Caco-2 (cell line): Measurements from ENCODE around the gene TCF7L1. TPM values are rescaled to one million over a fixed set of nuclear protein-coding genes. Genes with fewer than 3 reads are reported as not detected.
A peak's percentile ranks its signal among the peaks of the same experiment; 100 is the strongest.
"Not testable (repeated sequence)": the region's sequence is repeated elsewhere in the genome, so short reads cannot be mapped to it uniquely, and the experiment has no call there.

Experiments used
- BruUV-seq: library from RNA; stranded (reverse); fragments of 400-500 nt; replicated peaks from 2 replicates; lab custom pipeline; 2021; lab: Mats Ljungman, UMichigan
- CTCF ChIA-PET: fragments of 300-600 bp; sonication (Branson Sonifier 250); formaldehyde crosslinking; loops from one replicate; lab custom pipeline; 2022; ENCODE audit warnings: antibody characterized with exemption; lab: Charles Lee
- POLR2A ChIA-PET: fragments of 300-600 bp; sonication (Branson Sonifier 250); formaldehyde crosslinking; loops from one replicate; lab custom pipeline; 2022; ENCODE audit warnings: antibody characterized with exemption; lab: Charles Lee
- DNase-seq, 2 experiments: peaks; one replicate each; pipeline versions ENCODE4 v3.0.0 to v3.0.0-alpha.2; 2020 to 2022
- H3K27me3 ChIP-seq: replicated peaks from 2 replicates; pipeline ENCODE4 v1.6.0; 2011; ENCODE audit warnings: low read length; ENCODE audit not compliant: control insufficient read depth, insufficient read depth
- H3K36me3 ChIP-seq: 2 replicates; pipeline ENCODE4 v1.5.1; 2011; ENCODE audit warnings: low read length; ENCODE audit not compliant: control insufficient read depth, insufficient read depth
- H3K4me1 ChIP-seq: fragments of 250-450 bp; sonication (Bioruptor Pico); 2 replicates; pipeline ENCODE4 v1.5.1; 2020; ENCODE audit warnings: mild to moderate bottlenecking
- H3K4me3 ChIP-seq: 2 replicates; pipeline ENCODE4 v1.5.1; 2011; ENCODE audit warnings: low read depth, mild to moderate bottlenecking, control low read depth, low read length
- H3K9me3 ChIP-seq: fragments of 250-450 bp; sonication (Bioruptor Pico); 2 replicates; pipeline ENCODE4 v1.5.1; 2020; ENCODE audit warnings: mild to moderate bottlenecking, moderate library complexity
- H3K27ac Mint-ChIP-seq: one replicate; pipeline ENCODE4 v1.8.0; 2022; ENCODE audit warnings: mixed read lengths; ENCODE audit not compliant: unreplicated experiment
- H3K27me3 Mint-ChIP-seq: one replicate; pipeline ENCODE4 v1.8.0; 2022; ENCODE audit warnings: mixed read lengths; ENCODE audit not compliant: insufficient read depth, unreplicated experiment
- H3K36me3 Mint-ChIP-seq: one replicate; pipeline ENCODE4 v1.8.0; 2022; ENCODE audit warnings: mild to moderate bottlenecking, mixed read lengths; ENCODE audit not compliant: insufficient read depth, unreplicated experiment
- H3K4me1 Mint-ChIP-seq: one replicate; pipeline ENCODE4 v1.8.0; 2022; ENCODE audit warnings: low read depth, mixed read lengths; ENCODE audit not compliant: unreplicated experiment
- H3K4me3 Mint-ChIP-seq: one replicate; pipeline ENCODE4 v1.8.0; 2022; ENCODE audit warnings: mild to moderate bottlenecking, moderate library complexity, mixed read lengths; ENCODE audit not compliant: unreplicated experiment
- H3K9me3 Mint-ChIP-seq: one replicate; pipeline ENCODE4 v1.8.0; 2022; ENCODE audit warnings: mixed read lengths; ENCODE audit not compliant: unreplicated experiment
- CTCF ChIP-seq, 2 experiments: fragments of 200-600 bp in 1 of 2; IDR thresholded peaks; 1 replicate in 1 of 2; 2 replicates in 1 of 2; pipeline versions ENCODE4 v1.5.1 to v1.8.0; 2011 to 2022; ENCODE audit warnings: antibody characterized with exemption in 1 of 2, control low read depth in 1 of 2, inconsistent platforms in 1 of 2, low read depth in 1 of 2, low read length in 1 of 2, mild to moderate bottlenecking in 1 of 2, moderate library complexity in 1 of 2; ENCODE audit not compliant: insufficient read depth in 1 of 2, severe bottlenecking in 1 of 2, unreplicated experiment in 1 of 2
- intact Hi-C: fragments of 100-400 bp; cut with micrococcal nuclease; formaldehyde crosslinking; loops from one replicate; pipeline ENCODE4 v1.10.0; 2022; ENCODE audit not compliant: unreplicated experiment
- total RNA-seq: library from RNA; stranded (reverse); gene quantifications from 2 replicates; pipeline ENCODE4 v1.2.3, GENCODE V29; 2022

TCF7L1 gene
- total RNA-seq, 1 experiment from 2014 or later = 29.0 TPM

GRCh38 chr2:85342156-85342555 lies 209.0 kb downstream of the TCF7L1 start:
- no peak for DNase-seq
- no TSS peak for BruUV-seq
- CTCF ChIA-PET = no interaction called here
- Histone ChIP-seq H3K9me3 (no peaks in the 10 kb centered on the region), H3K4me1 (peaks cover 3% of the 10 kb centered on the region; the same call in 1 of the 2 replicates), H3K27me3 (no peaks in the 10 kb centered on the region), H3K36me3 (peaks cover 3% of the 10 kb centered on the region; the same call in 1 of the 2 replicates), H3K4me3 (no peak overlapping the region)
- intact Hi-C loops = no loop called here
- no peaks in the 10 kb centered on the region for H3K4me1 Mint-ChIP-seq
- H3K27ac Mint-ChIP-seq = no peak overlapping the region
- no peak overlapping the region for H3K4me3 Mint-ChIP-seq
- no peaks in the 10 kb centered on the region for H3K27me3 Mint-ChIP-seq
- H3K36me3 Mint-ChIP-seq = no peaks in the 10 kb centered on the region
- POLR2A ChIA-PET = no interaction called here
- no peak for TF ChIP-seq CTCF (IDR thresholded peaks at IDR 0.05; ENCODE audit: insufficient read depth in 1 of 2, low read depth in 1 of 2, low read length in 1 of 2, severe bottlenecking in 1 of 2, unreplicated experiment in 1 of 2)
- no peaks in the 10 kb centered on the region for H3K9me3 Mint-ChIP-seq

- H3K27ac Mint-ChIP-seq, BruUV-seq, H3K4me1 Mint-ChIP-seq, H3K4me3 ChIP-seq, H3K4me3 Mint-ChIP-seq, H3K9me3 Mint-ChIP-seq, POLR2A ChIA-PET, H3K9me3 ChIP-seq, H3K36me3 ChIP-seq, intact Hi-C loops, H3K27me3 Mint-ChIP-seq, CTCF ChIA-PET, H3K27me3 ChIP-seq: not testable (repeated sequence)
- DNase-seq = peak in 1 of 2 experiments; percentile 13
- H3K36me3 Mint-ChIP-seq = peaks cover 10% of the 10 kb centered on the region
- H3K4me1 ChIP-seq = peaks cover 14% of the 10 kb centered on the region
Observed at GRCh38 chr2:85343207-85343895, 210.2 kb downstream of the TCF7L1 start.

GRCh38 chr2:85344356-85344954 lies 211.3 kb downstream of the TCF7L1 start:
- Mint-ChIP-seq H3K27ac (no peak overlapping the region), H3K27me3 (no peaks in the 10 kb centered on the region), H3K4me1 (peaks cover 13% of the 10 kb centered on the region), H3K4me3 (no peak overlapping the region), H3K9me3 (no peaks in the 10 kb centered on the region), H3K36me3 (peaks cover 17% of the 10 kb centered on the region)
- POLR2A ChIA-PET = no interaction called here
- no TSS peak for BruUV-seq
- no peaks in the 10 kb centered on the region for H3K9me3 ChIP-seq
- TF ChIP-seq CTCF (IDR thresholded peaks at IDR 0.05; ENCODE audit: insufficient read depth in 1 of 2, low read depth in 1 of 2, low read length in 1 of 2, severe bottlenecking in 1 of 2, unreplicated experiment in 1 of 2) = no peak
- H3K27me3 ChIP-seq = no peaks in the 10 kb centered on the region
- DNase-seq = no peak
- H3K36me3 ChIP-seq = peaks cover 3% of the 10 kb centered on the region; the same call in 1 of the 2 replicates
- peaks cover 14% of the 10 kb centered on the region for H3K4me1 ChIP-seq
- H3K4me3 ChIP-seq = no peak overlapping the region
- intact Hi-C loops = no loop called here
- CTCF ChIA-PET = no interaction called here
